GM11168 (cell line): ENCODE results near the gene NDUFA9.

ENCODE experiments used
- in situ Hi-C: fragments of 300-500 bp; cut with MboI; formaldehyde crosslinking; loops from one replicate; pipeline ENCODE4 v1.12.0; 2022; ENCODE audit warnings: low sequenced_read_pairs; ENCODE audit not compliant: unreplicated experiment

NDUFA9 gene

DNA sequence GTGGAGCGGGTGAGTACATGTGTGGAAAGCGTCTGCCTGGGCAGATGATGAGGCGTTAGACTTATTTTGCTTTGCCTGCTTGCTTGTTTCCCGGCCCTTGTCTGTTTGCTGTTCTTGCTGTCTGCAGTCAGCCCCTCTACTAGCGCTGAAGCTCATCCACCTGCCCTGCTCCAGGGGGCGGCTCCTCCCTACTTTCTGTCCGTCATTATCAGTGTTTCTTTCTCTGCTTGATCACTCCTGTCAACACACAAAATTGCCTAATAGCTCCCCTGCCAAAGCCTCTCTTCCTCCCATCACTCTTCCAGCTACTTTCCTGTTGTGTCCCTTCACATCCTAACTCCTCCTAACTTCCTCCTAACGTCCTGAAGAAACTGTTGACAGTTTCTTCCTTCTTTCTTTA, 36.4 kb downstream of the NDUFA9 start:
- in situ Hi-C loops = no loop called here

GRCh38 chr12:4690760-4691159, 41.8 kb downstream of the NDUFA9 start:
- in situ Hi-C loops = no loop called here
